ENCODE measurements around the gene HMGCS2. TPM values are rescaled to one million over a fixed set of nuclear protein-coding genes. Genes with fewer than 3 reads are reported as not detected.

The HMGCS2 gene
- total and polyA plus RNA-seq, 9 of the 15 experiments (the other 6 are each of a cell fraction or from before 2014, with no cell fraction given), result 0.13 TPM; not detected in 8

DNA sequence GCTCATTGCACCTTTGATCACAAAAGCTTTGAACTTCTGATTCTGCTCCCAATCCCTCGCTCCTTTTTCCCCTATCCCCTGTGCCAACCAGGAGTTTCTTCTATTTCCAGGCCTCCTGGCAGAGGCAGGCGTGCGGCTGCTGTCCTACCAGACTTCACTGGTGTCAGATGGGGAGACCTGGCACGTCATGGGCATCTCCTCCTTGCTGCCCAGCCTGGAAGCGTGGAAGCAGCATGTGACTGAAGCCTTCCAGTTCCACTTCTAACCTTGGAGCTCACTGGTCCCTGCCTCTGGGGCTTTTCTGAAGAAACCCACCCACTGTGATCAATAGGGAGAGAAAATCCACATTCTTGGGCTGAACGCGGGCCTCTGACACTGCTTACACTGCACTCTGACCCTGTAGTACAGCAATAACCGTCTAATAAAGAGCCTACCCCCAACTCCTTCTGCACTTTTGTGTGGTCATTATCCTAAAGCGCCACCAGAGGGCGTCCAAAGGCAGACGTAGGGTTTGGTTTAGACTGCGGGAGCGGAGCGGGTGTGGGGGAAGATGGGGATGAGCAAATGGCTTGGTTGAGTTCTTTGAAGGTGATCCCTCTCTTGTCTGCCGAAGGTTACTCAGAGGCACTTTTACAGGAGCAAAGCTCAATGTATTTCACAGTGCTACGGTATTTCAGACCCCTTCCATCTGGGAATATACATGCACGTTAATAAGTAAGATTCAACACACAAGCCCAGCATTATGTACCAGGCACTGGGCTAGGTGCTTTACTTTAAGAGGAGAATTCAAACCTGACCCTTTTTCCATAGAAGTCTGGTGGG lies 24.7 kb downstream of the HMGCS2 start:
- intact Hi-C loops (cut with micrococcal nuclease) (loop anchor here (5.0 to 10.0 kb wide), 2 partner anchors 67 to 129 kb away; no protein-coding TSS in a partner anchor), in situ Hi-C loops (cut with MboI) (no loop called here)
- FAIRE-seq (peak; percentile 95), ATAC-seq (peak; percentile 90), DNase-seq (ENCODE audit: extremely low read depth in 1 of 4, low spot score in 3 of 4) (peak; percentile 82 to 90 (median 86))
- Histone ChIP-seq H4K20me1 (replicated peaks; ENCODE audit: control insufficient read depth, insufficient read depth, low read length) (peaks cover 23% of the 10 kb centered on the region), H3K79me2 (ENCODE audit: control insufficient read depth, insufficient read depth, low read length) (no peaks in the 10 kb centered on the region), H3K9me3 (replicated peaks; ENCODE audit: control insufficient read depth, insufficient read depth, low read depth, low read length) (no peaks in the 10 kb centered on the region), H3K4me1 (replicated peaks in 1 of 2; ENCODE audit: control insufficient read depth in 2 of 2, insufficient read depth in 2 of 2, low read length in 2 of 2) (peaks cover 0 to 3% of the 10 kb centered on the region in 2 experiments; a peak in 3 of 5 replicates), H3K4me3 (no peak overlapping the region), H3K4me2 (ENCODE audit: insufficient read depth, low read length) (no peak overlapping the region), H3K9me1 (ENCODE audit: control insufficient read depth, insufficient read depth, low read length) (no peaks in the 10 kb centered on the region), H3K27me3 (ENCODE audit: control insufficient read depth in 2 of 2, insufficient read depth in 2 of 2, low read length in 2 of 2) (peaks cover 12 to 21% of the 10 kb centered on the region in 2 experiments; a peak in 4 of 5 replicates), H3K9ac (ENCODE audit: insufficient read depth in 1 of 2, low read depth in 2 of 2, low read length in 2 of 2) (no peak overlapping the region), H3K27ac (ENCODE audit: extremely low read depth, low read depth, low read length) (no peak overlapping the region), H3K36me3 (ENCODE audit: control insufficient read depth, insufficient read depth, low read length) (no peaks in the 10 kb centered on the region; the same call in 2 of the 3 replicates), H2AFZ (ENCODE audit: low read depth, low read length) (no peak overlapping the region)
- 17% methylated on average over 17 of the region's 17 CpGs for WGBS (ENCODE audit: insufficient coverage, low coverage, missing lambda C conversion rate)
- POLR2A ChIA-PET, result interaction anchor here (0.6 to 2.3 kb wide), 8 partner anchors 8 to 432 kb away, joined by 3 to 8 read pairs (median 3); partner anchors contain the start of genes PHGDH and SEC22B
- BruUV-seq (replicated peaks), result no TSS peak
- CTCF ChIA-PET (ENCODE audit: low intra/inter-chr PET ratio), result interaction anchor here (1.3 kb wide), 1 partner anchor 65 kb away, joined by 3 read pairs; no protein-coding TSS in a partner anchor
- TF ChIP-seq MAFK (IDR thresholded peaks at IDR 0.05; ENCODE audit: low read length) (peak; percentile 25; the same call in 1 of the 2 replicates), RAD21 (CRISPR knock-in tag; conservative IDR thresholded peaks at IDR 0.05 in 1 of 2, IDR thresholded peaks at IDR 0.05 in 1 of 2) (peak; percentile 68 to 72), PCBP1 (IDR thresholded peaks at IDR 0.05; ENCODE audit: low read depth, low read length, poor library complexity, severe bottlenecking) (no peak), ATF1 (CRISPR knock-in tag; IDR thresholded peaks at IDR 0.05) (no peak), ATF1 (tag; IDR thresholded peaks at IDR 0.05) (peak; percentile 43; the same call in 1 of the 2 replicates), RCOR1 (IDR thresholded peaks at IDR 0.05; ENCODE audit: borderline replicate concordance in 1 of 2, low read depth in 2 of 2, low read length in 2 of 2) (peak in 1 of 2 experiments; percentile 40; a peak in 1 of 4 replicates), CTBP1 (IDR thresholded peaks at IDR 0.05; ENCODE audit: borderline replicate concordance) (peak; percentile 66), CREM (IDR thresholded peaks at IDR 0.05; ENCODE audit: low read depth) (peak; percentile 57), SRSF7 (optimal IDR thresholded peaks at IDR 0.05; ENCODE audit: low read depth, low read length) (no peak)
- TF ChIP-seq, protein P1, sequence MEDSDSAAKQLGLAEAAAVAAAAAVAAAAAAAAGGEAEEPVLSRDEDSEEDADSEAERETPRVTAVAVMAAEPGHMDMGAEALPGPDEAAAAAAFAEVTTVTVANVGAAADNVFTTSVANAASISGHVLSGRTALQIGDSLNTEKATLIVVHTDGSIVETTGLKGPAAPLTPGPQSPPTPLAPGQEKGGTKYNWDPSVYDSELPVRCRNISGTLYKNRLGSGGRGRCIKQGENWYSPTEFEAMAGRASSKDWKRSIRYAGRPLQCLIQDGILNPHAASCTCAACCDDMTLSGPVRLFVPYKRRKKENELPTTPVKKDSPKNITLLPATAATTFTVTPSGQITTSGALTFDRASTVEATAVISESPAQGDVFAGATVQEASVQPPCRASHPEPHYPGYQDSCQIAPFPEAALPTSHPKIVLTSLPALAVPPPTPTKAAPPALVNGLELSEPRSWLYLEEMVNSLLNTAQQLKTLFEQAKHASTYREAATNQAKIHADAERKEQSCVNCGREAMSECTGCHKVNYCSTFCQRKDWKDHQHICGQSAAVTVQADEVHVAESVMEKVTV (CRISPR knock-in tag; IDR thresholded peaks at IDR 0.05), result peak; percentile 54; the same call in 1 of the 2 replicates

Measured in K562 (cell line).